RWPE2 (cell line): ENCODE measurements around the gene CAPN7.
A peak's percentile ranks its signal among the peaks of the same experiment; 100 is the strongest.

Experiments used
- ATAC-seq: fragments of 200-7000 bp; cut with Tn5 transposase; 3 replicates; pipeline ENCODE4 v1.9.1; 2021; ENCODE audit warnings: low read depth
- DNase-seq: peaks from one replicate; pipeline ENCODE4 v3.0.0-alpha.2; 2020; ENCODE audit warnings: low spot score
- H3K27ac ChIP-seq: fragments of 450-650 bp; 2 replicates; pipeline ENCODE4 v1.5.1; 2017; ENCODE audit warnings: mild to moderate bottlenecking; ENCODE audit not compliant: poor library complexity, severe bottlenecking
- H3K27me3 ChIP-seq: fragments of 250-450 bp; sonication (Bioruptor Pico); 2 replicates; pipeline ENCODE4 v1.5.1; 2021; ENCODE audit warnings: mild to moderate bottlenecking, moderate library complexity; ENCODE audit not compliant: insufficient read depth, poor library complexity, severe bottlenecking
- H3K36me3 ChIP-seq: fragments of 250-450 bp; sonication (Bioruptor Pico); 2 replicates; pipeline ENCODE4 v1.5.1; 2020; ENCODE audit warnings: low read depth, mild to moderate bottlenecking, moderate library complexity
- H3K4me1 ChIP-seq: fragments of 250-450 bp; sonication (Bioruptor Pico); 2 replicates; pipeline ENCODE4 v1.5.1; 2021; ENCODE audit warnings: mild to moderate bottlenecking, moderate library complexity; ENCODE audit not compliant: insufficient read depth, poor library complexity, severe bottlenecking
- H3K4me3 ChIP-seq: fragments of 250-450 bp; sonication (Bioruptor Pico); 2 replicates; pipeline ENCODE4 v1.5.1; 2021; ENCODE audit warnings: mild to moderate bottlenecking, moderate library complexity; ENCODE audit not compliant: severe bottlenecking
- H3K9me3 ChIP-seq: fragments of 250-450 bp; sonication (Bioruptor Pico); 2 replicates; pipeline ENCODE4 v1.5.1; 2021; ENCODE audit warnings: mild to moderate bottlenecking, moderate library complexity; ENCODE audit not compliant: severe bottlenecking
- CTCF ChIP-seq: fragments of 450-650 bp; IDR thresholded peaks from one replicate; pipeline ENCODE4 v1.5.1; 2017; ENCODE audit warnings: mild to moderate bottlenecking, moderate library complexity; ENCODE audit not compliant: poor library complexity, severe bottlenecking

Gene CAPN7

GRCh38 chr3:15206662-15207576, 873 bp downstream of the CAPN7 start:
- Histone ChIP-seq H3K4me1 (no peaks in the 10 kb centered on the region), H3K36me3 (peaks cover 34% of the 10 kb centered on the region), H3K27me3 (no peaks in the 10 kb centered on the region), H3K4me3 (peak overlapping the region; percentile 99), H3K27ac (peak overlapping the region; percentile 51), H3K9me3 (no peaks in the 10 kb centered on the region)
- DNase-seq (peak; percentile 58), ATAC-seq (peak; percentile 59)
- TF ChIP-seq CTCF = no peak

- no peaks in the 10 kb centered on the region for H3K4me1 ChIP-seq
- DNase-seq (no peak), ATAC-seq (no peak)
- no peaks in the 10 kb centered on the region for H3K27me3 ChIP-seq
- H3K36me3 ChIP-seq = peaks cover 45% of the 10 kb centered on the region
- peak overlapping the region; percentile 99 for H3K4me3 ChIP-seq
- H3K9me3 ChIP-seq = no peaks in the 10 kb centered on the region
- no peak overlapping the region for H3K27ac ChIP-seq
- no peak for TF ChIP-seq CTCF
Observed at GRCh38 chr3:15207836-15208504, 1.9 kb downstream of the CAPN7 start.

GRCh38 chr3:15211937-15212336, 5.9 kb downstream of the CAPN7 start:
- peaks cover 75% of the 10 kb centered on the region for H3K36me3 ChIP-seq

GRCh38 chr3:15214758-15215157, 8.7 kb downstream of the CAPN7 start:
- no peaks in the 10 kb centered on the region for H3K27me3 ChIP-seq
- DNase-seq = no peak
- TF ChIP-seq CTCF = no peak
- ATAC-seq = no peak
- H3K36me3 ChIP-seq = peaks cover 84% of the 10 kb centered on the region
- no peak overlapping the region for H3K27ac ChIP-seq
- H3K4me1 ChIP-seq = no peaks in the 10 kb centered on the region
- H3K9me3 ChIP-seq = no peaks in the 10 kb centered on the region
- no peak overlapping the region for H3K4me3 ChIP-seq

More at GRCh38 chr3:15211937-15212336, 5.9 kb downstream of the CAPN7 start:
- H3K4me1 ChIP-seq = no peaks in the 10 kb centered on the region
- no peak for DNase-seq
- no peaks in the 10 kb centered on the region for H3K27me3 ChIP-seq
- H3K4me3 ChIP-seq = no peak overlapping the region
- no peak overlapping the region for H3K27ac ChIP-seq
- H3K9me3 ChIP-seq = no peaks in the 10 kb centered on the region
- no peak for ATAC-seq
- TF ChIP-seq CTCF = no peak
